Measurements from ENCODE around the gene C19orf25. TPM values are rescaled to one million over a fixed set of nuclear protein-coding genes. Genes with fewer than 3 reads are reported as not detected.
A peak's percentile ranks its signal among the peaks of the same experiment; 100 is the strongest.

C19orf25 gene
- total and polyA plus RNA-seq, 2 of the 13 experiments (the other 11 are each of a cell fraction or from before 2014, with no cell fraction given), result 14.2 to 32.4 TPM

- 0 out of 2 replicates have a peak, but pooled peaks have one; percentile 23 for TF ChIP-seq ZFP82 (CRISPR knock-in tag; IDR thresholded peaks at IDR 0.05; ENCODE audit: borderline replicate concordance)
- TF ChIP-seq KLF6 (CRISPR knock-in tag; IDR thresholded peaks at IDR 0.05), result no peak
- TF ChIP-seq ZBTB33 (CRISPR knock-in tag; IDR thresholded peaks at IDR 0.05), result no peak
- TF ChIP-seq SNAPC2 (CRISPR knock-in tag; IDR thresholded peaks at IDR 0.05), result no peak
- TF ChIP-seq JUN (CRISPR knock-in tag; IDR thresholded peaks at IDR 0.05), result no peak
- TF ChIP-seq HDAC6 (IDR thresholded peaks at IDR 0.05; ENCODE audit: low read depth, low read length), result no peak
- TF ChIP-seq ZNF841 (CRISPR knock-in tag; IDR thresholded peaks at IDR 0.05; ENCODE audit: borderline replicate concordance), result no peak
- no peak for TF ChIP-seq BORCS8-MEF2B (CRISPR knock-in tag; IDR thresholded peaks at IDR 0.05)
- TF ChIP-seq CBX2 (IDR thresholded peaks at IDR 0.05; ENCODE audit: low read depth, low read length), result no peak
- no peak for TF ChIP-seq CBX2 (CRISPR knock-in tag; IDR thresholded peaks at IDR 0.05; ENCODE audit: low read depth)
- no peak for TF ChIP-seq MBNL3 (CRISPR knock-in tag; conservative IDR thresholded peaks at IDR 0.05)
- TF ChIP-seq RBM39 (IDR thresholded peaks at IDR 0.05; ENCODE audit: low read depth, low read length, poor library complexity, severe bottlenecking), result no peak
- TF ChIP-seq SRSF1 (optimal IDR thresholded peaks at IDR 0.05; ENCODE audit: low read depth, low read length), result no peak
- TF ChIP-seq HMG20A (CRISPR knock-in tag; IDR thresholded peaks at IDR 0.05; ENCODE audit: borderline replicate concordance), result no peak
- no peak; the same call in 1 of the 2 replicates for TF ChIP-seq SOX5 (CRISPR knock-in tag; IDR thresholded peaks at IDR 0.05; ENCODE audit: borderline replicate concordance)
- TF ChIP-seq NFIC (IDR thresholded peaks at IDR 0.05; ENCODE audit: low read length), result no peak
- TF ChIP-seq KAT2B (IDR thresholded peaks at IDR 0.05; ENCODE audit: borderline replicate concordance, low read depth, low read length), result no peak
- no peak for TF ChIP-seq PAWR (CRISPR knock-in tag; IDR thresholded peaks at IDR 0.05; ENCODE audit: borderline replicate concordance)
- TF ChIP-seq FOXM1 (CRISPR knock-in tag; IDR thresholded peaks at IDR 0.05), result no peak
- 0 out of 2 replicates have a peak, but pooled peaks have one; percentile 23 for TF ChIP-seq YEATS4 (CRISPR knock-in tag; IDR thresholded peaks at IDR 0.05; ENCODE audit: borderline replicate concordance)
- TF ChIP-seq, protein P1, sequence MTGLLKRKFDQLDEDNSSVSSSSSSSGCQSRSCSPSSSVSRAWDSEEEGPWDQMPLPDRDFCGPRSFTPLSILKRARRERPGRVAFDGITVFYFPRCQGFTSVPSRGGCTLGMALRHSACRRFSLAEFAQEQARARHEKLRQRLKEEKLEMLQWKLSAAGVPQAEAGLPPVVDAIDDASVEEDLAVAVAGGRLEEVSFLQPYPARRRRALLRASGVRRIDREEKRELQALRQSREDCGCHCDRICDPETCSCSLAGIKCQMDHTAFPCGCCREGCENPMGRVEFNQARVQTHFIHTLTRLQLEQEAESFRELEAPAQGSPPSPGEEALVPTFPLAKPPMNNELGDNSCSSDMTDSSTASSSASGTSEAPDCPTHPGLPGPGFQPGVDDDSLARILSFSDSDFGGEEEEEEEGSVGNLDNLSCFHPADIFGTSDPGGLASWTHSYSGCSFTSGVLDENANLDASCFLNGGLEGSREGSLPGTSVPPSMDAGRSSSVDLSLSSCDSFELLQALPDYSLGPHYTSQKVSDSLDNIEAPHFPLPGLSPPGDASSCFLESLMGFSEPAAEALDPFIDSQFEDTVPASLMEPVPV (CRISPR knock-in tag; IDR thresholded peaks at IDR 0.05), result no peak
- TF ChIP-seq ZNF605 (CRISPR knock-in tag; IDR thresholded peaks at IDR 0.05), result no peak
- TF ChIP-seq POLR2G (IDR thresholded peaks at IDR 0.05; ENCODE audit: low read depth, low read length), result peak; percentile 76
- no peak for TF ChIP-seq MLLT10 (CRISPR knock-in tag; IDR thresholded peaks at IDR 0.05)
- no peak for TF ChIP-seq ZNF710 (CRISPR knock-in tag; IDR thresholded peaks at IDR 0.05; ENCODE audit: borderline replicate concordance)
- no peak for TF ChIP-seq KDM3A (CRISPR knock-in tag; IDR thresholded peaks at IDR 0.05; ENCODE audit: low read depth)
- 0 out of 2 replicates have a peak, but pooled peaks have one; percentile 57 for TF ChIP-seq SSRP1 (CRISPR knock-in tag; IDR thresholded peaks at IDR 0.05)
Measured at GRCh38 chr19:1512671-1513498, 33.9 kb upstream of the C19orf25 start, which contains the start of gene ADAMTSL5 (continued).
